Cardiac ventricle fibroblast (primary cell): ENCODE data around the gene KRT40. TPM values are rescaled to one million over a fixed set of nuclear protein-coding genes. Genes with fewer than 3 reads are reported as not detected.

Experiments used
- total RNA-seq: library from RNA; depleted of rRNA; stranded (reverse); fragments of >200 nt; gene quantifications from 2 replicates; pipeline ENCODE4 v1.2.3, GENCODE V29; 2015

Gene KRT40
- total RNA-seq = not detected in 2 replicates

GRCh38 chr17:40984226-40984625 lies at the start of gene KRT40:
Gene KRT40 (minus strand): TSS chr17:40984326. CDS start chr17:40984273, 53 bp downstream.

GRCh38 chr17:41029633-41030245 lies 45.6 kb upstream of the KRT40 start, which contains the start of gene KRTAP1-4:
Gene KRTAP1-4 (minus strand): TSS chr17:41030195. CDS start chr17:41030078, 117 bp downstream.

GRCh38 chr17:41026715-41027471 lies 42.8 kb upstream of the KRT40 start, which contains the start of gene KRTAP1-5:
Gene KRTAP1-5 (minus strand): TSS chr17:41027208. CDS start chr17:41027155, 53 bp downstream.

GRCh38 chr17:41008811-41009210 lies 24.7 kb upstream of the KRT40 start, which contains the start of gene KRTAP3-1:
Gene KRTAP3-1 (minus strand): TSS chr17:41009128. CDS start chr17:41009074, 54 bp downstream.

GRCh38 chr17:40999563-40999962 lies 15.4 kb upstream of the KRT40 start, which contains the start of gene KRTAP3-2:
Gene KRTAP3-2 (minus strand): TSS chr17:40999906. CDS start chr17:40999853, 53 bp downstream.

GRCh38 chr17:40993839-40994238 lies 9.7 kb upstream of the KRT40 start, which contains the start of gene KRTAP3-3:
Gene KRTAP3-3 (minus strand): TSS chr17:40994164. CDS start chr17:40994097, 67 bp downstream.

GRCh38 chr17:40966848-40967247 lies 17.3 kb downstream of the KRT40 start, which contains the start of gene KRT39:
Gene KRT39 (minus strand): TSS chr17:40966948. CDS start chr17:40966856, 92 bp downstream.

GRCh38 chr17:40937384-40937819 lies 46.7 kb downstream of the KRT40 start, which contains the start of gene KRT23:
Gene KRT23 (minus strand): TSS chr17:40937646. CDS start chr17:40936603, 1,043 bp downstream.

Other genes with a start within 250 kb of the KRT40 start
- not detected in 2 replicates for gene KRT25, start 229.0 kb downstream of the KRT40 start, total RNA-seq
- gene KRT26, start 212.1 kb downstream of the KRT40 start, total RNA-seq = not detected in 2 replicates
- not detected in 2 replicates for gene KRT27, start 201.8 kb downstream of the KRT40 start, total RNA-seq
- gene KRT28, start 184.4 kb downstream of the KRT40 start, total RNA-seq = not detected in 2 replicates
- 8.9 and 10.4 TPM in 2 replicates for gene KRT10, start 161.7 kb downstream of the KRT40 start, total RNA-seq
- not detected in 2 replicates for gene KRT12, start 117.1 kb downstream of the KRT40 start, total RNA-seq
- not detected in 2 replicates for gene KRT20, start 99.1 kb downstream of the KRT40 start, total RNA-seq
- gene KRT23, start 46.7 kb downstream of the KRT40 start, total RNA-seq = not detected in 2 replicates
- gene KRT39, start 17.4 kb downstream of the KRT40 start, total RNA-seq = not detected in 2 replicates
- gene KRTAP3-3, start 9.8 kb upstream of the KRT40 start, total RNA-seq = not detected in 2 replicates
- gene KRTAP3-2, start 15.6 kb upstream of the KRT40 start, total RNA-seq = not detected in 2 replicates
- gene KRTAP3-1, start 24.8 kb upstream of the KRT40 start, total RNA-seq = not detected in 2 replicates
- not detected in 2 replicates for gene KRTAP1-5, start 42.9 kb upstream of the KRT40 start, total RNA-seq
- gene KRTAP1-4, start 45.9 kb upstream of the KRT40 start, total RNA-seq = not detected in 2 replicates
- gene KRTAP1-3, start 50.5 kb upstream of the KRT40 start, total RNA-seq = not detected in 2 replicates
- gene KRTAP1-1, start 57.1 kb upstream of the KRT40 start, total RNA-seq = not detected in 2 replicates
- not detected in 2 replicates for gene KRTAP2-1, start 63.0 kb upstream of the KRT40 start, total RNA-seq
- not detected in 2 replicates for gene KRTAP2-2, start 70.9 kb upstream of the KRT40 start, total RNA-seq
- not detected in 2 replicates for gene KRTAP2-3, start 75.8 kb upstream of the KRT40 start, total RNA-seq
- not detected in 2 replicates for gene KRTAP2-4, start 81.6 kb upstream of the KRT40 start, total RNA-seq
- not detected in 2 replicates for gene KRTAP4-7, start 99.8 kb upstream of the KRT40 start, total RNA-seq
- not detected in 2 replicates for gene KRTAP4-8, start 113.8 kb upstream of the KRT40 start, total RNA-seq
- gene KRTAP4-16, start 117.9 kb upstream of the KRT40 start, total RNA-seq = not detected in 2 replicates
- gene KRTAP4-9, start 121.1 kb upstream of the KRT40 start, total RNA-seq = not detected in 2 replicates
- gene KRTAP4-11, start 134.0 kb upstream of the KRT40 start, total RNA-seq = not detected in 2 replicates
- not detected in 2 replicates for gene KRTAP4-12, start 139.9 kb upstream of the KRT40 start, total RNA-seq
- gene KRTAP4-6, start 156.2 kb upstream of the KRT40 start, total RNA-seq = not detected in 2 replicates
- not detected in 2 replicates for gene KRTAP4-5, start 165.5 kb upstream of the KRT40 start, total RNA-seq
- gene KRTAP4-4, start 176.4 kb upstream of the KRT40 start, total RNA-seq = not detected in 2 replicates
- not detected in 2 replicates for gene KRTAP4-3, start 183.9 kb upstream of the KRT40 start, total RNA-seq
- gene KRTAP4-2, start 193.9 kb upstream of the KRT40 start, total RNA-seq = not detected in 2 replicates
- gene KRTAP4-1, start 200.6 kb upstream of the KRT40 start, total RNA-seq = not detected in 2 replicates
- gene KRTAP9-1, start 205.6 kb upstream of the KRT40 start, total RNA-seq = not detected in 2 replicates
- gene KRTAP9-2, start 242.3 kb upstream of the KRT40 start, total RNA-seq = not detected in 2 replicates
- not detected in 2 replicates for gene KRTAP9-3, start 248.1 kb upstream of the KRT40 start, total RNA-seq